PC-3 (cell line): Measurements from ENCODE around the gene PITX1.

Source experiments
- EZH2 ChIP-seq: fragments of 300-600 bp; sonication (generic); IDR thresholded peaks from one replicate; pipeline ENCODE4 v1.6.1; 2017; ENCODE audit warnings: antibody characterized with exemption, mild to moderate bottlenecking, low read length; ENCODE audit not compliant: unreplicated experiment
- TF ChIP-seq, protein P1 (sequence below): fragments of 300-600 bp; sonication (generic); conservative IDR thresholded peaks from 2 replicates; pipeline ENCODE4 v1.5.1; 2017; ENCODE audit warnings: antibody characterized with exemption, low read depth, mild to moderate bottlenecking, low read length

GRCh38 chr5:135058331-135058732, 24.3 kb upstream of the PITX1 start:
- TF ChIP-seq, protein P1, sequence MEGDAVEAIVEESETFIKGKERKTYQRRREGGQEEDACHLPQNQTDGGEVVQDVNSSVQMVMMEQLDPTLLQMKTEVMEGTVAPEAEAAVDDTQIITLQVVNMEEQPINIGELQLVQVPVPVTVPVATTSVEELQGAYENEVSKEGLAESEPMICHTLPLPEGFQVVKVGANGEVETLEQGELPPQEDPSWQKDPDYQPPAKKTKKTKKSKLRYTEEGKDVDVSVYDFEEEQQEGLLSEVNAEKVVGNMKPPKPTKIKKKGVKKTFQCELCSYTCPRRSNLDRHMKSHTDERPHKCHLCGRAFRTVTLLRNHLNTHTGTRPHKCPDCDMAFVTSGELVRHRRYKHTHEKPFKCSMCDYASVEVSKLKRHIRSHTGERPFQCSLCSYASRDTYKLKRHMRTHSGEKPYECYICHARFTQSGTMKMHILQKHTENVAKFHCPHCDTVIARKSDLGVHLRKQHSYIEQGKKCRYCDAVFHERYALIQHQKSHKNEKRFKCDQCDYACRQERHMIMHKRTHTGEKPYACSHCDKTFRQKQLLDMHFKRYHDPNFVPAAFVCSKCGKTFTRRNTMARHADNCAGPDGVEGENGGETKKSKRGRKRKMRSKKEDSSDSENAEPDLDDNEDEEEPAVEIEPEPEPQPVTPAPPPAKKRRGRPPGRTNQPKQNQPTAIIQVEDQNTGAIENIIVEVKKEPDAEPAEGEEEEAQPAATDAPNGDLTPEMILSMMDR: no peak
- no peak for TF ChIP-seq EZH2
